GM18508 (cell line): ENCODE results near the gene AIFM3.
"Not testable (repeated sequence)": the region's sequence is repeated elsewhere in the genome, so short reads cannot be mapped to it uniquely, and the experiment has no call there.

Experiments
- ATAC-seq: cut with Tn5 transposase; IDR thresholded peaks from one replicate; pipeline ENCODE4 v1.9.1; 2021; ENCODE audit warnings: moderate number of reproducible peaks; ENCODE audit not compliant: insufficient read depth, unreplicated experiment

AIFM3 gene

DNA sequence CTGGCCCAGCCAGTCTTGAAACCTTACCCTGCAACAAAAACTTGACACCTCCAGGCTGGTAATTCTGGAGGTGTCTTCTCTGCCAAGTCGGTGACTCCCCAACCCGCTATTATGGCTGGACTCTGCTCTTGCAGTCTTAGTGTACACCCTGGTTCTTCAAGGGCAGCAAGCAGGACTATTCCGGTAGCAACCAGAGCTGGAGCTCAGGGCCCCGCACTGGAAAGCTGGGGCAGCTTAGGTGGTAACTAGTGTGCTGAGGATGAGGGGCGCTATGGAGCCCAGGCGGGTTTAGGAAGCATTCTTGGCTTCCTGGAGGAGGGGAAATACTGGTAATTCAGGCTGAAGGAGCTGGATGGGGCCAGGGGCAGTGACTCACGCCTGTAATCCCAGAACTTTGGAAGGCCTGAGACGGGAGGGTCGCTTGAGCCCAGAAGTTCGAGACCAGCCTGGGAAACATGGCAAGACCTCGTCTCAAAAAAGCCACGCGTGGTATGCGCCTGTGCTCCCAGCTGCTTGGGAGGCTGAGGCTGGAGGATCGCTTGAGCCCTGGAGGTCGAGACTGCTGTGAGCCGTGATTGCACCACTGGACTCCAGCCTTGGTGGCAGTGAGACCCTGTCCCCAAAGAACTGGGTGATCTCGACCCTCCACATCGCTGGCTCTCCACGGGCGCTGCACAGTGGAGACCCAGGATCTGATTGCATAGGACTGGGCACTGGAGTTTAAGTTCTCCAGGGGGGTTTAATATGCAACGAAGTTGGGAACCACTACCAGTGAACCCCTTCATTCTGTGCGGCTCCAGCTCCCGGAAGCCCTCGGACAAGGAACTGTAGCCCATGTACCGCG is 10.6 kb upstream of the AIFM3 start:
- no peak for ATAC-seq

DNA sequence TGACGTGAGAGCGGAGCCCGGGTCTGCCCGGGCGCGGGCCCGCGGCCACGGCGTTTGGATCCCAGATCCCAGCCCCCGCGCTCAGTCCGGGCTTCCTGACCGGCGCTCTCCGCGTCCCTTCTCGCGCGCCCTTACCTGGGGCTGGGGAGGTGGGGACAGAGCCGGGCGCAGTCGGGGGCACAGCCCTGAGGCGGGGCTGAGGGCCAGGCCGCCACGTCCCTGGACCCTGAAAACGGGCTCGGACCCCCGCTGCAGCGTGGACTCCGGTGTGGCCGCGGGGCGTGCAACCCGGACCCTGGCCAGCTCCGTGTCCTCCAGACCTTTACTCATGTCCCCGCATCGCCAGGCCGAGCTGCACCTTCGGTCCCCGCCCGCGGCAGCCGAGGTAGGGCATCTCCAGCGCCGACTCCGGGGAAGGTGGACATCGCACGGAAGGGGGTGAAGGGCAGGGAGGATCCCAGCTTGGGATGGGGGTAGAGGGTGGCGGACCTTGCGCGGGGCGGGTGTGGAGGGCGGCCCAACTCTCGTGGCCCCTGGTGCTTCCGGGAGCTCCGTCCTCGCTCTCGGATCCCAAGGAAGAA is 9.9 kb upstream of the AIFM3 start:
- ATAC-seq: no peak

DNA sequence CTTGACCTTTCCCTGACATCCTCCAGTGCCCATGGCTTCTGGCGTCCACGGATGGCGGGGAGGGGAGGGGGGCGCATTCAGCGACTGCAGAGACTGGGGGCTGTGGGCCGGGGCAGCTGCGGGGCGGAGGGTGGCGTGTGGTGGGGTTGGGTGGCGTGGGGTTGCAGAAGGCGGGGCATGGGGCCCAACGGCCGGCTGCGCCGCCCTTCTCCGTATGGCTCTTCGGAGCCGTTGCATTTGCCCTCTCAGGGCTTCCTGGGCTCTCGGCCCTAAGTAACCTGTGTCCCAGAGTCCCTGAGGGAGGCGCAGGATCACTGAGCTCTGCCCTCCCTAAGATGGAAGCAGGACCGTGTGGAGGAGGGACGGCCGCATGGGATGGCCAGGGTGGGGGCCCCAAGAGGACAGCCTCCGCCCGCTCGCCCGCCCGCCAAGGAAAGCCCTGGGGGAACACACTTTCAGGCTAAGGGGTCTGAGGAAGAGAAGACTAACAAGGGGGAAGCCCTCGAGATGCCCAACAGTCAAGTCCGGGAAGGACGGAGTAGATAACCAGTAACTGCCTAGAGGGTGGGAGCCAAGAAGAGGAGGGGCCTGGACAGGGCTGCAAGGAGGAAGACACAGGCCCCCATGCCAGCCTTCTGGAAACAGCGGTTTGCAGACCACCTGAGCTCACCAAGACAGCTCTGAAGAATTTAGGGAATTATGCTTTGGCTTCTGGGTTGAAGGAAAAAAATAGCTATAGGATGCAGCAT is 9.2 kb upstream of the AIFM3 start:
- no peak for ATAC-seq

DNA sequence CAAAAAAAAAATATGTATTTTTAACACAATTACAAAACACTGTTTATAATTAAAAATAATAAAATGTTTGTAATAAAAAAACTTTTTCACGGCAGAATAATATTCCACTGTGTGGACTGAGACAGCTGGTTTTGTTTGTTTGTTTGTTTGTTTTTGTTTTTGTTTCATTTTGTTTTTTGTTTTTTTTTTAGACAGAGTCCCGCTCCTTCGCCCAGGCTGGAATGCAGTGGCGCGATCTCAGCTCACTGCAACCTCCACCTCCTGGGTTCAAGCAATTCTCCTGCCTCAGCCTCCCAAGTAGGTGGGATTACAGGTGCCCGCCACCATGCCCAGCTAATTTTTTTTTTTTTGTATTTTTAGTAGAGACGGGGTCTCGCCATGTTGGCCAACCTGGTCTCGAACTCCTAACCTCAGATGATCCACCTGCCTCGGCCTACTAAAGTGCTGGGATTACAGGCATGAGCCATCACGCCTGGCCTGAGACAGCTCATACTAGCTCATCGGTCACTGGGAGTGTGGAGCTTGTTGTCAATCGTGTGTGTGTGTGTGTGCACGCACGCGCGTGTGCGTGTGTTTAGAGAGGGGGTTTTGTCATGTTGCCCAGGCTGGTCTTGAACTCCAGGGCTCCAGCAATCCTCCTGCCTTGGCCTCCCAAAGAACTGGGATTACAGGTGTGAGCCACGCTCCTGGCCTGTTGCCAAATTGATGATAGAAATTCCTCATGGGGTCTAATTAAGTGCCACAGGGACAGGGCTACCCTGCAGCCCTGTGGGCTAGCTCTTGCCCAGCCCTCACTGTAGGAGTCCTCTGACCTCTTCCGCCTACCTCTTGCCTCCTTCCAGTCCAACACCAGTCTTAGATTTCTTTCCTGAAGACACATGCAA is 7.2 kb upstream of the AIFM3 start:
- ATAC-seq: no peak

DNA sequence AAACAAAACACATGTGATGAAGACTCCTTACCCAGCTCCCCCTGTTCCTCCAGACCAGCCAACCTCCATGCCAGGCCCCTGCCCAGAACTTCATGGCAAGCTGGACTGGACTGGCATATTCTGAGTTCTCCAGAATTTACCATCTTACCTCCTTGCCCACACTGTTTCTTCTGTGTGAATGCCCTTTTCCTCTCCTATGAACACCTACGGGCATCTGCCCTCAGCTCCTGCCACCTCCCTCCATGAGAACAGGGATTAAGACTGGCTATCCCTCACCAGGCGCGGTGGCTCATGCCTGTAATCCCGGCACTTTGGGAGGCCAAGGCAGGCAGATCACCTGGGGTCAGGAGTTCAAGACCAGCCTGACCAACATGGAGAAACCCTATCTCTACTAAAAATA is 6.4 kb upstream of the AIFM3 start:
- ATAC-seq: no peak

DNA sequence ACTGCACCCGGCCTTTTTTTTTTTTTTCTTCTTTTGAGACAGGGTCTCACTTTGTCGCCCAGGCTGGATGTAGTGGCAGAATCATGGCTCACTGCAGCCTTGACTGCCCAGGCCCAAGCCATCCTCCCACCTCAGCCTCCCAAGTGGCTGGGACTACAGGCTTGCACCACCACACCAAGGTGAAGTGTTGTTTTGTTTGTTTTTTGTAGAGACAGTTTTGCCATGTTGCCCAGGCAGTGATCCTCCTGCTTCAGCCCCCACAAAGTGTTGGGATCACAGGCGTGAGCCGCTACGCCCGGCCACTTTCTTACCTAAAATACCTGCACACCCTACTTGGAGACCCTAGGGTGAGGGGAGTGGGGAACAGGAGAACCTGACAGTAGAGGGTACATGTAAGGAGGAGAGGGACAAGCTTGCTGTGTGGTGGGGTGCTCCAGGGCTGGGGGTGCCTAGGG is 4.5 kb upstream of the AIFM3 start:
- ATAC-seq: no peak

DNA sequence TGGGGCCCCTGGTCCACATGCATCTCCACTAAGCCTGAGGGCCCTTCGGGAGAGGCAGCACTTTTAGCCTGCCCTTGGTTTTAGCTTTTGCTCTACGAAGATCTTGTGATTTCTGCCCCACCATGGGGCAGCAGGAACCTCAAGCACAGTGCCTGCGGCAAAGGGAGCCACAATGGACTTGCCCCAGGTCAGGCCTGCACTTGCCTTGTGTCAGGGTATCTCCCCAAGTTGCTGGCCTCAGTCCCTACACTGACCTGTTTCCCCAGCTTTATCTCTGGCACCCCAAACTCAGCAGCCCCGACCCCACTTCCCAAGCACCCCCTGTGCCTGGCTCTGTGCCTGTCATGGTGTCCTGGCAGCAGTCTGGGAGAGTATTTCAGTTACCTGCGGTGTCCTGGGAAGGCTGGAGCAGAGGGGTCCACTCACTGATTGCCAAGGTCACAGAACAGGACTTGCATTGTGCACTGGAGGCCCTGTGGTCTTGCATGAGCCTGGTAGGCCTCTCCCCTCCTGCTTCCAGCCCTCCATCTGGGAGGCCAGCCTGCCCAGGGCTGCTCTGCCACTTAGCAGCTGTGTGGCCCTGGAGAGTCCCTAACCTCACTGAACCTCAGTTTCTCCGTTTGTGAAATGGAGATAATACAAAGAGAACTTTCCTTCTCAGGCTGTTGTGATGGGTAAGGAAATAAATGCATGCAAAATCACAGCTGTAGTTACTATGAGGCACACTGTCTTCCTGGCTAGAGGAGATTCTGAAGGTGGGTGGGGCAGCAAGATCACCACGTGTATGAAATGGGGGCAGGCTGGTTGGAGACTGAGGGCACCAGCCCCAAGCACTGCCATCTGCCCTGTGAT is 3.6 kb upstream of the AIFM3 start:
- no peak for ATAC-seq

DNA sequence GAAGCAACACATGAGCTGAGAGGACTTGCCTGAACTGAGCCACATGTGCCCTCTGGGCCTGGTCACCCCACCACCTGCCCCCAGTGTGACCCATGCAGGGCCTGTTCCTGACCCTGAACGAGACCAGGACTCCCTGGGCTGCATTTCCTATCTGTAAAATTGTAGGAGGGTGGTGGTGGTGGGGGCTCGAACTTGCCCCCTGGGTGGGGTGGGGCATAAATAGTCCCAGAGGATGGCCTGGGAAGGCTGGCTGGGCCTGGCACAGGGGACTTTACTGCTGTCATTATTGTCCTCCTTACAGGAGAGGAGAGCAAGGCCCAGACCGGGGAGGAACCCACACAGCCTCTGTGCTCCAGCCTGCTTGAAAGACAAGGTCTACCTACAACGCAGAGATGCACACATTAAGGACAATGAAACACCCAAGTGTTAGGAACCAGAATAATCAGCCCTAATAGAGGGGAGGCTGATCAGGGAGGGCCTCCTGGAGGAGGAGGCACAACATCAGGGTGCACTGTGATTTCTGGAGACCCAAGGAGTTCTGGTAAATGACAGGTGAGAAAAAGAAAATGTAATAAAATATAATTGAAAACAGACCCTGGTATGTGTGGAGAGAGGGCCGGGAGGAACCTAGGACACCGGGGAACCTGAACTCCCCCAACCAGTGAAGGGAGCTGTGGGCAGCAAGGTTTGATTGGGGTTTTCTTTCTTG is 2.8 kb upstream of the AIFM3 start:
- ATAC-seq: no peak

DNA sequence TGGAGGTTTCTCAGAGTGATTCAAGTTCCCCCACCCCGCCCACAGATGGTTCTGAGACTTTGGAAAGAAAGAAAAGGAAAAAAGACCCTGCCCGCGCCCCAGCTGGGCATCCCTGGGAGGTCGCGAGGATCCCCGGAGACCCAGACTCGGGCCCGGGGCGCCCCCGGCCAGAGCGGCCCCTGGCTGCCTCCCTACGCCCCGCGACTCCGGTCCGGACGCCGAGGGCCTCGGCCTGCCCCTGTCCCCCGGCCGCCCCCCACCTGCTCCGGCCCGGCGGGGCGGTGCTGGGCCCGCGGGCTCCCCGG is 2.3 kb upstream of the AIFM3 start:
- ATAC-seq: no peak

DNA sequence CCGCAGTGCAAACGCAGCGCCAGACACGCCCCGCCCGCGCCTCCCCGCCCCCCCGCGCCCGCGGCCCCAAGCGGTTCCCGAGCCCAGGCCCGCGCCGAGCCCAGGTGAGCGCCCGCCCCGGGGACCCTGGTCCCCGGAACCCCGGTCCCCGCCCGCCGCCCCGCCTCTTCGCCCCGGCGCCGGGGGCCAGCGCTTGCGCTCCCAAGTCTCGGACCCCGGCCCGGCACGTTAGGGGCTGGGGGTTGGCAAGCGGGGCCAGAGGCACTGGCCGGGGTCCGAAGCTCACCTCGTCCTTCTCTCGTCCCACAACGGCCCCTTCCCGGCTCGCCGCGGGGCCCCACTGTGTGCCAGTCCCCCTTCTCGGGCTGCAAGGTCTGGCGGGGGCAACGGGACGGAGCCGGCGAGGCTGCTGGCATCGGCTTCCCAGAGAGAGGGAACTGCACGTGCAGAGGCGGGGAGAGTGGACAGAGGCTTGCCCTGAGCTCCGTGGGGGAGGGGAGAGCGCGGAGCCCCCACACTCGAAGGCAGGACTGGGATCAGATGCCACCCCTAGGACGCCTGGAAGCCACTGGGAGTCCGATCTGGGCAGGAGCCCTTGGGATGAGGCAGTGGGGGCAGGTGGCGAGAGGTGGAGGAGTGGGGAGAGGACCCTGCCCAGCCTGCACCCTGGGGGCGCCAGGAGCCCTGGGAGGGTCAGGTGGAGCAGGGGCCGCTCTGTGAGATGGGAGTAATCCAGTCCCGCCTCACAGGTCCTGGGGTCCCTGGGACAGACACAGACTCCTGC is 1.8 kb upstream of the AIFM3 start:
- ATAC-seq: no peak

DNA sequence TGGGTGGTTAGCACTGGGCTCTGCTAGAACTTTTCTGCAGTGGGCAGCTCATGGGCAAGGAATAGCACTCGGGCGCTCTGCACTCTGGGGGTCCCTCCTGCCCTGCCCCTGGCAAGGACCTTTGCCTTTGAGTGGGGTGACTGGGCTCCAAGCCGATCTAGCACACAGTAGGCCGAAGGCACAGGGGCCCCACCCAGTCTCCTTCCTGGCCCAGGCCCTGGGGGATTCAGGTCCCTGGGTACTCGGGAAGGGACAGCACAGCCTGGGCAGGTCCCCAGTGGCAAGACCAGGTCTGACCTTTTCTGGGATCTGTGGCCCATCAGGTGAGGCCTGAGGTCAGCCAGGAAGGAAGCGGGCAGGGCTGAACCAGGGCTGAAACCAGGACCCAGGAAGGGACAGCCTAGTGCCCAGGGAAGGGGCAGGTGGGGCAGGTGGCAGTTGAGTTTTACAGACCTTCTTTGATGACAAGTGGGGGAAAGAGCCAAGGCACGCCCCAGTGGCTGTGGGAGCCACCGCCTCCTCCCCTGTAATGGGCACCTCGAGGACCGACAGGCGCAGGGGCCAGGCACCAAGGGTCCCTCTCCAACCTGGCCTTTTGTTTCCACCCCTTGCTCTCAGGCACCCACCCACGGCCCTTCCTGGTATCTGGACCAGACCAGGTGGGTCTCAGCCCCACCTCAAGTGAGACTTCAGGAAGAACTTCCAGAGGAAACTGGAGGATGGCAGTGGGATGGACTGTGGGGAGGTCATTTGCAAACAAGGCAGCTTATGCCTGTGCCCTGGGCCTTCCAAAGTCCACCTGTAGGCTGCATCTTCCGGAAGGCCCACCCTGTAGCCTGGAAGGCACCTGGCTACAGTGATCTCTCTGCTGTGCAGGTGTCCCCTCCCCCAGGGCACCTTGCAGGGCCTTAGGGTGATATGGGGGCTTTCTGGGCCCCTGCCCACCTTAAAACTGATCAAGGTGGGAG is 883 bp upstream of the AIFM3 start:
- ATAC-seq: no peak

DNA sequence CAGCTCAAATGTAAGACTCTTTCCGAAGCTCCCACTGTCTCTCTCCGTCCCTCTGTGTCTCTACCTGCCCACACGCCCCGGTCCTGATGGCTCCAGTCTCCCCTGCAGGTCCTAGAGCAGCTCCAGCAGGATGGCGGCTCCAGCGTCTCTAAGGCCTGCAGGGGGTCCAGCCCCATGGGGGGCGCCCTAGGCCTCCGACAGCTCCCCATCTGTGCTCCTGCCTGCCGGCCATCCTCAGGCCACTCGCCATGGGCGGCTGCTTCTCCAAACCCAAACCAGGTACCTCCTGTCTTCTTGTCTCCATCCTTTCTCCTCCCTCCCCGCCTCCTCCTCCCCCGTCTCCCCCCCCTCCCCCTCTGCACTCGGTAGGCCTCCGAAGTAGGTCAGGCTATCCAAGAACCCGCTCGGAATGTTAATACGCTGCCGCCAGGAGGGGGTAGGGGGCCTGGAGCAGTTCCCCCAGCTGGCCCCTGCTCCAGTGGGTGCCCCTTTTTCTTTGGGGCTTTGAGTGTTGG is 699 bp downstream of the AIFM3 start:
- no peak for ATAC-seq

DNA sequence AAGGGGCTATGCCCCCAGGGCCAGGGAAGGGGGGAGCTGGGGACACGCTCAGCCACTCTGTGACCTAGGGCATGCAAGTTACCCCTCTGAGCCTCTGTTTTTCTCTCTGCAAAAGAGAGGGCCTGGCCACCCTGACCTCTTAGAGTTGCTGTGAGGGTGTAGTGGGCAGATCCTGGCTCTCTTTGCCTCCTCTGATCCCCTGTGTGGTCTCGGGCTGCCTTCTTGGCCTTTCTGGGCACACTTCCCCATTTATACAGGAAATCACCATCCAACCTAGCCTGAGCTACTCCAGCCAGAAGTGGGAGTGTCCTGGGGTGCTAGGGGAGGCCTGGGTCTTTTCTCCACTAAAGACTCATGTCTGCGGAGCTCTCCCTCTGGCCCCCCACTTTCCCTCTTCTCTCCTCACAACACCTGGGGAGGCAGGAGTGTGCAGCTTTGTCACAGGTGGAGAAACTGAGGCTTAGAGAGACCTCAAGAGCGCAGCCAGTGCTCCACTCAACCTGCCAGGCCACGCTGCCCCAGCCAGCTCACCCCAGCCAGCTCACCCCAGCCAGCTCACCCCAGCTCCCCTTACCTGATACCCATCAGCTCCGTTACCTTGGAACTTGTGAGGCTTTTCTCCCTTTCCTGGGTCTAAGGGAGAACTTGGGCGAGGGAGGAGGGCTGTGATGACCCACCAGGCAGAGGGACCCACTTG is 1.4 kb downstream of the AIFM3 start:
- ATAC-seq: no peak

DNA sequence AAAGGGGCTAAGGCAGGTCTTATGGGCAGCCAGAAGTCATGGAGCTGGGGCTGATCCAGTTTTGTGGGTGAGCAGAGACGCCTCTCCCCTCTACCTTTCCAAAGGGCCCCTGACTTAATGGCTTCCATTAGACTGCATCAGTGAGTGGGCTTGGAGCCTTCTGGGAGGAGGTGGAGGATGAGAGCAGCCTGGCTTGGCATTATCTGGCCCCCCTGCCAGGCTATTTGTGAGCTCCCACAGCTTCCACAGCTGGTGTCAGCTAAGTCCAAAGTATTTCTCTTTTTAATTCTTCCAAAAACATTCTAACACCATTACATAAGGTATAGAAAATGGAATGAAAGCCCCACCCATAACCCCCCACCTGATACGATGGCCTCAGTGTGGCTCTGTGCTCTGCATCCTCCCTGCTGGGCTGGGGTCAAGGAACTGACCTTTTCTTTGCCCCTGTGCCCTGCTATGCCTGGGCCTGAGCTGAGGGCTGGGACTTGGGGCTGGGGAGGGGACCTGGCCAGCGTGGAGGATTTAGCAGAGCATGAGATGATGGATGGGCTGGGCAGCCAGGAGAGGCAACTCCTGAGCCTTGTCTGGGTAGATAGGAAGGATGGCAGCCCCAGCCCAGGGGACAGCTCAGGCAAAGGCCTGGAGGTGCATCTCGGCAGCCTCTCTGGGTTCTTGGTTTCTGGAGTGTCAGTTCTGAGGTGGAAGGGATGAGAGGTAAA is 4.0 kb downstream of the AIFM3 start:
- ATAC-seq: no peak

DNA sequence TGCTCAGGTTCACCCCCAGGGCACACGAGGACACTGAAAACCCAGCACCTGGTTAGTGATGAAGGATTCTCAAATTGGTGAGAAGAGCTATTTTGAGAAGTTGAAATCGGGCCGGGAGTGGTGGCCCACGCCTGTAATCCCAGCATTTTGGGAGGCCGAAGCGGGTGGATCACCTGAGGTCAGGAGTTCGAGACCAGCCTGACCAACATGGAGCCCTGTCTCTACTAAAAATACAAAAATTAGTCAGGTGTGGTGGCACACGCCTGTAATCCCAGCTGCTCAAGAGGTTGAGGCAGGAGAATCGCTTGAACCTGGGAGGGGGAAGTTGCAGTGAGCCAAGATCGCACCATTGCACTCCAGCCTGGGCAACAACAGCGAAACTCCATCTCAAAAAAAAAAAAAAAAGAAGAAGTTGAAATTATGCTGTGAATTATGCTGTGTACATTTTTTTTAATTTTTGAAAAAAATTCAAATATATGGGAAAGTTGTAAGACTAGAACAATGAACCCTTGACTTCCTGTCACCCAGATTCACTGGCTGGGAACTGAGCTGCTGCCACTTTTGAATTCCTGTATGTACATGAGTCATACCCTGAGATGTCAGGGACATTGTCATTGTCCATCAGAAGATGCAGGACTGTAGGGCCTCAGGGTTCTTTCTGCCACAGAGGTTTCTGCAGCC is 5.1 kb downstream of the AIFM3 start:
- not testable (repeated sequence) for ATAC-seq
